ENCODE measurements around the gene ATXN10. TPM values are rescaled to one million over a fixed set of nuclear protein-coding genes. Genes with fewer than 3 reads are reported as not detected.

The ATXN10 gene
- polyA plus RNA-seq, 3 donors, result 60.1 to 106 (median 92.4) TPM

DNA sequence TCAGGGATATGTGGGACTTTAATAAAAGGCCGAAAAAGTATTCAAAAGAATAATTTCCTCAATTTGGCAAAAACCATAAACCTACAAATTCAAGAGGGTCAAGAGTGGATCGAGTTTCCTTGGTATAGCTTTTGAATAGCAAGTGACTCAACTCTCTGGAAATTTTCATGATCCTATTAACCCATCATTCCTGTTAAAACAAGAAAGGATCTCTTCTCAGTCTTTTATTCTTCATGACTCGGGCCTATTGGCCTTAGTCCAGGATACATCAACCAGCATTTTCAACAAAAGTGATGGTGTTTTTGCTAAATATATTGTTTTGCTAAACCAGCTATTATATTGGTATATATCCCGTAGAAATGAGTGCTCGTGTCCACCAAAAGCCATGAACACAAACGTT is 110.3 kb downstream of the ATXN10 start:
- no peaks in the 10 kb centered on the region for H3K27me3 Mint-ChIP-seq (ENCODE audit: low read depth in 3 of 3)
- H3K27me3 ChIP-seq (ENCODE audit: control insufficient read depth in 2 of 2, insufficient read depth in 2 of 2, low read length in 2 of 2), result no peaks in the 10 kb centered on the region
- H2AFZ ChIP-seq (ENCODE audit: insufficient read depth, low read depth, low read length, poor library complexity, severe bottlenecking), result no peak overlapping the region
- H3K9me3 Mint-ChIP-seq, result peaks cover 0 to 2% (median 0%) of the 10 kb centered on the region in 7 donors
- no peak overlapping the region for H3K27ac Mint-ChIP-seq
- H3K9ac ChIP-seq (ENCODE audit: insufficient read depth, low read length, poor library complexity, severe bottlenecking), result no peak overlapping the region
- H3K27ac ChIP-seq (ENCODE audit: low read depth in 1 of 2, low read length in 2 of 2), result no peak overlapping the region
- H4K20me1 ChIP-seq (ENCODE audit: insufficient read depth, low read length), result peaks cover 8% of the 10 kb centered on the region
- H3K9me3 ChIP-seq (replicated peaks in 1 of 2; ENCODE audit: control insufficient read depth in 1 of 2, insufficient read depth in 1 of 2, low read length in 2 of 2), result no peaks in the 10 kb centered on the region
- no peak overlapping the region for H3K4me3 ChIP-seq (replicated peaks in 1 of 3; ENCODE audit: low read depth in 2 of 3, low read length in 3 of 3)
- no peaks in the 10 kb centered on the region for H3K79me2 ChIP-seq (ENCODE audit: insufficient read depth, low read length)
- intact Hi-C loops (cut with micrococcal nuclease), result no loop called here
- peaks cover 27% of the 10 kb centered on the region in 2 donors for H3K36me3 Mint-ChIP-seq
- H3K4me1 ChIP-seq (ENCODE audit: control insufficient read depth in 1 of 2, insufficient read depth in 2 of 2, low read length in 2 of 2), result peaks cover 10 to 12% of the 10 kb centered on the region in 2 donors
- WGBS (ENCODE audit: insufficient coverage), result 100% methylated on average over 2 of the region's 6 CpGs
- DNase-seq, result no peak
- H3K4me1 Mint-ChIP-seq, result peaks cover 12% of the 10 kb centered on the region
- no peak overlapping the region for H3K4me3 Mint-ChIP-seq
- H3K36me3 ChIP-seq (replicated peaks in 1 of 2; ENCODE audit: control insufficient read depth in 1 of 2, insufficient read depth in 2 of 2, low read length in 2 of 2), result peaks cover 0 to 12% of the 10 kb centered on the region in 2 donors
- TF ChIP-seq CTCF (IDR thresholded peaks at IDR 0.05), result no peak
- H3K4me2 ChIP-seq (replicated peaks; ENCODE audit: extremely low read depth, low read length, poor library complexity, severe bottlenecking), result no peak overlapping the region

GRCh38 chr22:45783021-45783420 is 111.4 kb downstream of the ATXN10 start:
- intact Hi-C loops (cut with micrococcal nuclease), result no loop called here
- Histone ChIP-seq H3K9me3 (replicated peaks in 1 of 2; ENCODE audit: control insufficient read depth in 1 of 2, insufficient read depth in 1 of 2, low read length in 2 of 2) (no peaks in the 10 kb centered on the region), H3K36me3 (replicated peaks in 1 of 2; ENCODE audit: control insufficient read depth in 1 of 2, insufficient read depth in 2 of 2, low read length in 2 of 2) (peaks cover 0 to 8% of the 10 kb centered on the region in 2 donors), H3K4me1 (ENCODE audit: control insufficient read depth in 1 of 2, insufficient read depth in 2 of 2, low read length in 2 of 2) (peaks cover 10 to 12% of the 10 kb centered on the region in 2 donors), H3K9ac (ENCODE audit: insufficient read depth, low read length, poor library complexity, severe bottlenecking) (no peak overlapping the region), H3K79me2 (ENCODE audit: insufficient read depth, low read length) (no peaks in the 10 kb centered on the region), H2AFZ (ENCODE audit: insufficient read depth, low read depth, low read length, poor library complexity, severe bottlenecking) (no peak overlapping the region), H3K4me3 (replicated peaks in 1 of 3; ENCODE audit: low read depth in 2 of 3, low read length in 3 of 3) (no peak overlapping the region), H4K20me1 (ENCODE audit: insufficient read depth, low read length) (peaks cover 8% of the 10 kb centered on the region), H3K27me3 (ENCODE audit: control insufficient read depth in 2 of 2, insufficient read depth in 2 of 2, low read length in 2 of 2) (no peaks in the 10 kb centered on the region), H3K4me2 (replicated peaks; ENCODE audit: extremely low read depth, low read length, poor library complexity, severe bottlenecking) (no peak overlapping the region), H3K27ac (ENCODE audit: low read depth in 1 of 2, low read length in 2 of 2) (no peak overlapping the region)
- 33% methylated on average over 3 of the region's 3 CpGs for WGBS (ENCODE audit: insufficient coverage)
- Mint-ChIP-seq H3K4me1 (peaks cover 12% of the 10 kb centered on the region), H3K36me3 (peaks cover 23 to 25% of the 10 kb centered on the region in 2 donors), H3K4me3 (no peak overlapping the region), H3K9me3 (peaks cover 0 to 2% (median 0%) of the 10 kb centered on the region in 7 donors), H3K27ac (peak overlapping the region in 3 of 7 donors; percentile 28 to 77 (median 70)), H3K27me3 (ENCODE audit: low read depth in 3 of 3) (no peaks in the 10 kb centered on the region)
- TF ChIP-seq CTCF (IDR thresholded peaks at IDR 0.05), result no peak
- DNase-seq, result no peak

All from CD14-positive monocyte (primary cell).